Rectal smooth muscle tissue (tissue), 1 donor: ENCODE results near the gene RGCC.
"Not testable (repeated sequence)": the region's sequence is repeated elsewhere in the genome, so short reads cannot be mapped to it uniquely, and the experiment has no call there.

Experiments
- H3K27ac ChIP-seq: one replicate; pipeline ENCODE4 v1.7.0; 2013; ENCODE audit warnings: low read depth, low read length, inconsistent platforms
- H3K27me3 ChIP-seq: one replicate; pipeline ENCODE4 v1.7.0; 2013; ENCODE audit warnings: low read length; ENCODE audit not compliant: control insufficient read depth, insufficient read depth
- H3K36me3 ChIP-seq: one replicate; pipeline ENCODE4 v1.7.0; 2013; ENCODE audit warnings: low read length; ENCODE audit not compliant: control insufficient read depth, insufficient read depth
- H3K4me1 ChIP-seq: one replicate; pipeline ENCODE4 v1.7.0; 2013; ENCODE audit warnings: low read length; ENCODE audit not compliant: control insufficient read depth, insufficient read depth
- H3K4me3 ChIP-seq: one replicate; pipeline ENCODE4 v1.7.0; 2013; ENCODE audit warnings: low read length
- H3K9ac ChIP-seq: one replicate; pipeline ENCODE4 v1.7.0; 2013; ENCODE audit warnings: low read length

RGCC gene

DNA sequence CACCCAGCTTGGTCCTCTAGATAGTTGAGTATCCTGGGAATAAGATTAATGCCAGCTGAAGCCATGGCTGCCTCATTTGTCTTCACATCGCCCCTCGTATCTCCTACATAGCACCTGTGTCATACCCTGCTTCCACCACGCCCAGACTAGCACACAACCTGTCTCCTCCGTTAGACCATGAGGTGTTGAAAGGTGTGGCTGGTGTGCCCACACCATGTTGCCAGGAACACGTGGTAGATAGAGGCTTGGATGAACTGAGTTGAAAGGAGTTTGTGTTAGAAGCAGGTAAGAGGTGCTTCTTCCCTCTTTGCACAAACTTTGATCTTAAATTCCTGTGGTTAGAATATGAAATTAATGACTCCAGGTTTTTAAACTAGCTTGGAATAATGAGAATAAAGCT lies 40.1 kb downstream of the RGCC start:
- Histone ChIP-seq H3K36me3 (no peaks in the 10 kb centered on the region), H3K4me1 (no peaks in the 10 kb centered on the region), H3K4me3 (no peak overlapping the region), H3K27ac (no peak overlapping the region), H3K9ac (no peak overlapping the region), H3K27me3 (no peaks in the 10 kb centered on the region)

DNA sequence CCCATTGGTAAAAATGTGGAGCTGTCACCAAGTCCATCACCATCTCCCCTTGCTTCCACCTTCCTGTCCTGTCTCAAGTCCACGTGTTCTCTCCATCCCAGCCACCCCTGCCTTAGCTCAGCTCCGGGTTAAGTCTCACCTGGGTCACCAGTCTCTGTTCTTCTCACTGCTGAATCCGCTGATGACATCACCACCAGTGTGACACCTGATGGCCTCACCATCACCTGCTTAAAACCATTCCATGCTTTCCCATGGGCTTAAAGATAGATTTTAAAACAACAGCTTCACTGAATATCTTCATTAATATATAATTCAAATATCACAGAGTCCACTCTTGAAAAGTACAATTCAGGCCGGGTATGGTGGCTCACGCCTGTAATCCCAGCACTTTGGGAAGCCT lies 42.1 kb downstream of the RGCC start:
- no peaks in the 10 kb centered on the region for H3K27me3 ChIP-seq
- H3K27ac ChIP-seq, result no peak overlapping the region
- H3K4me3 ChIP-seq, result no peak overlapping the region
- no peaks in the 10 kb centered on the region for H3K36me3 ChIP-seq
- H3K4me1 ChIP-seq, result no peaks in the 10 kb centered on the region
- H3K9ac ChIP-seq, result no peak overlapping the region

DNA sequence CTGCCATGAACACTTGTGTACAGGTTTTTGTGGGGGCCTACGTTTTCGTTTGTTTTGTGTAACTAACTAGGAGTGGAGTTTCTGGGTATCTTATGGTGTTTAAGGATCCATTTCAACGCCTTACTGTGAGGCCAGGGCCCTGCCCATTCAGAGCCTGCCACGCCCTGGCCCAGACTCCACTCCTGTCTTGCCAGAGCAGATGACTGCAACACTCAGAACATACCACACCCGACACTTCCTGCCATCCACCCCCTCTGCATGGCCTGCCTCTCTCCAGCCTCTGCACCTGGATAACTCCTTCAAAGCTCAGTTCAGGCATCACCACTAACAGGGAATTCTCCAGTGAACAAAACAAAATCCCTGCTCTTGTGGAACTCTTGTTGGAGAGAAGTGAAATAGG lies 43.2 kb downstream of the RGCC start:
- Histone ChIP-seq H3K36me3 (no peaks in the 10 kb centered on the region), H3K27me3 (no peaks in the 10 kb centered on the region), H3K4me1 (no peaks in the 10 kb centered on the region), H3K9ac (no peak overlapping the region), H3K27ac (no peak overlapping the region), H3K4me3 (no peak overlapping the region)

DNA sequence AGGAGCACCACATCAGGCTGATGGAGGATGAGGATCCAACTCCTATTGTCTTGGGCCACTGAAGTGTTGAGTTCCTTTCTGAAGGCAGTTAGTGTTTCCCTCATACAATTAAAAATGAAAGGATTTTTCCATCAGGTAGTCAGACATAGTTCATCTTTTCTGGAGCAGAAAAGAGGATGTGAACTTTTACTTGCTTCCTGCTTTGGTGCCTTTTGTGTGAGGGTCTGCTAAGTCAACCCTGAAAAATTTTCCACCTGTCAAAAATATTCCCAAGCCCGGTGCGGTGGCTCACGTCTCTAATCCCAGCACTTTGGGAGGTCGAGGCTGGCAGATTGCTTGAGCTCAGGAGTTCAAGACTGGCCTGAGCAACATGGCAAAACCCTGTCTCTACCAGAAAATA lies 43.9 kb downstream of the RGCC start:
- no peak overlapping the region for H3K4me3 ChIP-seq
- H3K36me3 ChIP-seq, result no peaks in the 10 kb centered on the region
- no peak overlapping the region for H3K27ac ChIP-seq
- H3K9ac ChIP-seq, result no peak overlapping the region
- no peaks in the 10 kb centered on the region for H3K27me3 ChIP-seq
- H3K4me1 ChIP-seq, result no peaks in the 10 kb centered on the region

DNA sequence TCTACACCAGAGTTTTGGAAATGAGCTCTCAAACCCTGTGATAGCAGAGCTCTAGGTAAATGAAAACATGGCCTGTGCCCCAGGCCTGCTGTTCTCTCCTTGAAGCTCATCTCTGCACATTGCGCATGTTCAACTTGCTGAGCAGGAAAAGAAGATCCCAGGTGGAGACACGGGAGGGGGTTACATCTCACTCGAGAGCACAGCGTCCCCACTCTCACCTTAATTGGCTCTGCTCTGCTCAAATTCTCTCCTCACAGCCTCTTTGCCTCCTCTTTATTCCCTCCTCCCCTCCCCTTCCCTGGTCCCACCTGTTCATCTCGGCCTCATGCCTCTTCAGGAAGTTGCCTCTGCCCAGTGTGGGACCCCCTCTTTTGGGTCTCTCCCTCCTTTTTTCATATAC lies 44.7 kb downstream of the RGCC start:
- Histone ChIP-seq H3K27ac (no peak overlapping the region), H3K4me3 (no peak overlapping the region), H3K4me1 (no peaks in the 10 kb centered on the region), H3K36me3 (no peaks in the 10 kb centered on the region), H3K9ac (no peak overlapping the region), H3K27me3 (no peaks in the 10 kb centered on the region)

DNA sequence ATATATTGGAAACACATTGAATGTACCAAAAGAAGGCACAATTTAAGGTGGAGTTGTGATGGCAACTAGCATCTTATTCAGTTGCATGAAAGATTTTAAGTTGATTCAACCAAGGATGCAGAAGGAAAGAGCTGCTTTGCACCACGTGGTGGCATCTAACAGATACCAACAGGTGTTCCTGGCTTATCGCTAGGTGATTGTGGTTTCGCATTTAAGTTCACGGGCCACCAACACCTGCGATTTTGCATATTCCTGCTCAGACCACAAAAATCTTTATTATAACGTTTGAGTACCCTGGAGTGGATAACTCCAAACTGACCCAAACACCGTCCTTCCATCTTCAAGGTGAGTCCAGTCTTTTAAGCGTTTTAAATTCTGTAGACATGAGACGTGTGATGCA lies 45.3 kb downstream of the RGCC start:
- H3K9ac ChIP-seq, result no peak overlapping the region
- no peaks in the 10 kb centered on the region for H3K4me1 ChIP-seq
- H3K27ac ChIP-seq, result no peak overlapping the region
- H3K36me3 ChIP-seq, result no peaks in the 10 kb centered on the region
- no peaks in the 10 kb centered on the region for H3K27me3 ChIP-seq
- H3K4me3 ChIP-seq, result no peak overlapping the region

DNA sequence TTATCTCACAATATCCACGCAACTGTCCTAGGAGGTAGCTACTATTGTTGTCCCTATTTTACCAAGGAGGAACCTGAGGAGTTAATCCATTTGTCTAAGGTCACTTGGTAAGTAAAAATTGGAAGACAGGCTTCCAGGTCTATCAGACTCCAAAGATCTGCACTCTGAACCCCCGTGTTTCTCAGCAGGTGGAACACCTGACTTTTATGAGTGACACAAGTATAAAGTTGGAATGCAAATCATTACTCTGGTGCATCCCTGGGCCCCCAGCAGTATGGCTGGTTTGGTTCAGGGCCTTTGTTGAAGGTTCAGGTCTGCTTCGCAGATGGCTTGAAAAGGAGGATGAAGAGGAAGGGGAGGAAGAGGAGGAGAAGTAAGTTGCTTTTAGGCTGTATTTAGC lies 46.0 kb downstream of the RGCC start:
- H3K4me1 ChIP-seq, result no peaks in the 10 kb centered on the region
- no peak overlapping the region for H3K27ac ChIP-seq
- H3K36me3 ChIP-seq, result no peaks in the 10 kb centered on the region
- H3K4me3 ChIP-seq, result no peak overlapping the region
- no peaks in the 10 kb centered on the region for H3K27me3 ChIP-seq
- no peak overlapping the region for H3K9ac ChIP-seq

DNA sequence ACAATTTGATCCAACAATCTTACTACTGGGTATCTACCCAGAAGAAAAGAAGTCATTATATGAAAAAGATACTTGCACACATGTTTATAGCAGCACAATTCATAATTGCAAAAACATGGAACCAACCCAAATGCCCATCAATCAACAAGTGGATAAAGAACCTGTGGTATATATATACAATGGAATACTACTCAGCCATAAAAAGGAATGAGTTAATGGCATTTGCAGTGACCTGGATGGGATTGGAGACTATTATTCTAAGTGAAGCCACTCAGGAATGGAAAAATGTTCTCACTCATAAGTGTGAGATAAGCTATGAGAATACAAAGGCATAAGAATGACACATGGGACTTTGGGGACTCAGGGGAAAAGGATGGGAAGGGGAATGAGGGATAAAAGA lies 47.3 kb downstream of the RGCC start:
- not testable (repeated sequence) for H3K4me3 ChIP-seq, H3K27me3 ChIP-seq, H3K36me3 ChIP-seq, H3K9ac ChIP-seq, H3K4me1 ChIP-seq, H3K27ac ChIP-seq

DNA sequence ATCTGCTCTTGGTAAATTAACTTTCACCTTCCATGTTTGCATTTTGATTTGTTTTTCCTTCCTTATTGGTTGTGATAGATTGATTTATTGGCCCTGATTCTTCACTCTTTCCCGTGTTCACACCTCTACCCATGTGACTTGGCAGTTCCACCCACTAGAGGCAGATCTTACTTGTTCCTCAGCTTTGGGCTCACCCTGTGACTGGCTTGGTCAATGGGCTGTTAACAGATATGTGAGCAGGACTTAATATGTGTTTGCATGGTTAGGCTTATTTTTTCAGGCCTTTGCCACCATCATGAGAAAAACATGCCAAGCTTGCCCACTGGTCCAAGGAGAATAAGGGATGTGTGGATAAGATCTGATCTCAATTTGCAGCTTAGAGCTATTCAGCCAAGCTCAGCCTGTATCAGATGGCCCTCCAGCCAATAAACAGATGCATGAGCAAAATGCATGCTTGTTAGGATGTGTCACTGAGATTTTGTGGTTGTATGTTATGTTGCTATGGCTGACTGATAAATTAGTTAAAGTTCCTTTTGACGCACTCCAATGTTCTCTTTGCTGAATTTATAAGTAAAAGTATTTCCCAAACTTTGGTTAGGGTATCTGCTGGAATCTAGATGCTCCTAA lies 48.0 kb downstream of the RGCC start:
- H3K27ac ChIP-seq, result no peak overlapping the region
- H3K36me3 ChIP-seq, result no peaks in the 10 kb centered on the region
- H3K4me3 ChIP-seq, result no peak overlapping the region
- no peaks in the 10 kb centered on the region for H3K27me3 ChIP-seq
- H3K4me1 ChIP-seq, result no peaks in the 10 kb centered on the region
- H3K9ac ChIP-seq, result no peak overlapping the region

DNA sequence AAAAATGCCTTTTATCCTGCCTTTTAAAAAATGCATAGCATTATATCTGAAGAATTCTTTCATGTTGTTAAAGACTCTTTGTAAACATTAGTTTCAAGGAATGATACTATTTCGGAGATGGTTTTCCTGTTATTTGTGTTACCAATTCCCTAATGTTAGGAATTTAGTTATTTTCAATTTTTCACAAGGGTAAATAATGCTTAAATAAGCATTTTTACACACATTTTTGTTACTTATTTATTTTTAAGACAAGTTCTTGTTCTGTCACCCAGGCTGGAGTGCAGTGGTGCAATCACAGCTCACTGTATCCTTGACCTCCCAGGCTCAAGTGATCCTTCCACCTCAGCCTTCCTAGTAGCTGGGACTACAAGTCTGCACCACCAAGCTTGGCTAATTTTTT lies 49.0 kb downstream of the RGCC start:
- Histone ChIP-seq H3K36me3 (no peaks in the 10 kb centered on the region), H3K27me3 (no peaks in the 10 kb centered on the region), H3K27ac (no peak overlapping the region), H3K4me1 (no peaks in the 10 kb centered on the region), H3K9ac (no peak overlapping the region), H3K4me3 (no peak overlapping the region)

DNA sequence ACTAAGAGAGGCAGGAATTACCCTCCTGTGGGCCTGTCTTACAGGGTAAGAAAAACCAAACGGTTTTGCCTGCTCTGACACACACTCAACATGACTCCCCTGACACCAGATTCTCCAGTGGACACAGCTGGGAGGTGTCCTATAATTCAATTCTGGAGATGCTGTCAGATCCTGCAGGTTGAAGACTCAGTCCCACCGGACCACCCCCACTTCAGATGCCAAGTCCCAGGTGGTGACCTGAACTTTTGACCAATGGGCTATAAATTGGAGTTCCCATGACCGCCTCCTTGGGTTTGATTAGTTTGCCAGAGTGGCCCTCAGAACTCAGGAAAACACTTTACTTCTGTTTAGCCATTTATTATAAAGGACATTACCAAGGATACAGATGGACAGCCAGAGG lies 52.6 kb downstream of the RGCC start:
- Histone ChIP-seq H3K27me3 (no peaks in the 10 kb centered on the region), H3K27ac (no peak overlapping the region), H3K4me1 (no peaks in the 10 kb centered on the region), H3K36me3 (no peaks in the 10 kb centered on the region), H3K4me3 (no peak overlapping the region), H3K9ac (no peak overlapping the region)

DNA sequence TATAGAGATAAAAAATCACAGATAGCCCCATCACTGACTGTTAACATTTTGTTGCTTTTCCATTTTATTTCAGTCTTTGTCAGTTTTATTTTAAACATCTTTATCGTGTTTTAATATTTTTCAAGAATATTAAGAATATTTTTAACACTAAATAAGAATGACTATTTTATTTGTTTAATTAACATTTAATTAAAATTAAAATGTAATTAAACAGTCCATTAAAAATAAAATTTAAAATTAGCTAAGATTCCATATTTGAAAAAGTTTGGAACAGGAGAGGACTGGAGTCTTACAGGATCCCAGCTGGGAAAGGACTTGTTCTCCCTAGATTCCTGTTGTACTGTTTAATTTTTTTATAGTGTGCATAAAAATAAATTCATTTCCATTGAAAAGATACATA lies 54.5 kb downstream of the RGCC start:
- Histone ChIP-seq H3K4me1 (no peaks in the 10 kb centered on the region), H3K4me3 (no peak overlapping the region)

DNA sequence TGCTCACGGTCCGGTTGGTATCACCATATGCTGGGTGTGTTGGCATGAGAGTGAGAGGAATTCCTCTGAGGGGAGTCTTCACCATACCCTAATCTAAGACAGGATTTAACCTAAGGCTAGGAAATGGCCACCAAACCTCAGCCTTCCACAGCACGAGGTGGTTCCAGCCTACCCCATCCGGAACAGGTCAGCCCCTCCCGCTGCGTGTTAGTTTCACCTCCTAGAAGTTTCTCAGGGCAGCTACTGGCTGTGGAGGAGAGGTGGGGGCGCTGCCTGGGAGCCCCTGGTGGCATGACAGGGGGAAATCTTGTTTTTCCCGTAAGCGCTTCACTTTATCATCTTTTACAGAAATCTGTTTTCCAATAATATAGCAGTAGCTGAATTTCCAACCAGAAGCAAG lies 55.1 kb downstream of the RGCC start:
- no peaks in the 10 kb centered on the region for H3K4me1 ChIP-seq
- no peak overlapping the region for H3K4me3 ChIP-seq
- H3K27ac ChIP-seq, result no peak overlapping the region

More for the DNA sequence above, 54.5 kb downstream of the RGCC start:
- H3K36me3 ChIP-seq, result no peaks in the 10 kb centered on the region
- no peak overlapping the region for H3K27ac ChIP-seq
- H3K9ac ChIP-seq, result no peak overlapping the region
- H3K27me3 ChIP-seq, result no peaks in the 10 kb centered on the region

More for the DNA sequence above, 55.1 kb downstream of the RGCC start:
- H3K9ac ChIP-seq, result no peak overlapping the region
- no peaks in the 10 kb centered on the region for H3K36me3 ChIP-seq
- no peaks in the 10 kb centered on the region for H3K27me3 ChIP-seq
